A673 (cell line): ENCODE measurements around the gene HOXA1.

Experiments
- CTCF ChIP-seq: fragments of 300-800, 200-600 bp; sonication (generic); conservative IDR thresholded peaks from 2 replicates; pipeline ENCODE4 v1.5.1; 2017; ENCODE audit warnings: low read depth, mild to moderate bottlenecking, antibody characterized with exemption, low read length, moderate library complexity, mixed read lengths
- EZH2 ChIP-seq: fragments of 200-600 bp; sonication (generic); IDR thresholded peaks from 2 replicates; pipeline ENCODE4 v1.6.1; 2017; ENCODE audit warnings: borderline replicate concordance, low read depth, mild to moderate bottlenecking, mixed read lengths, antibody characterized with exemption, low read length; ENCODE audit not compliant: poor library complexity, severe bottlenecking

GRCh38 chr7:27091105-27091504 lies 4.7 kb downstream of the HOXA1 start:
- TF ChIP-seq CTCF (no peak), EZH2 (no peak)
